Colonic mucosa (tissue), 4 donors: ENCODE measurements around the gene SSTR3. TPM values are rescaled to one million over a fixed set of nuclear protein-coding genes. Genes with fewer than 3 reads are reported as not detected.

Experiments
- DNase-seq: peaks from one replicate; pipeline ENCODE4 v3.0.0-alpha.2; 2020
- H3K27ac ChIP-seq: fragments of 200-600 bp; one replicate; pipeline ENCODE4 v1.8.0; 2021
- H3K27me3 ChIP-seq: fragments of 200-600 bp; one replicate; pipeline ENCODE4 v1.8.0; 2021
- H3K36me3 ChIP-seq: fragments of 200-600 bp; one replicate; pipeline ENCODE4 v1.8.0; 2021
- H3K4me1 ChIP-seq: fragments of 200-600 bp; one replicate; pipeline ENCODE4 v1.8.0; 2021; ENCODE audit warnings: mild to moderate bottlenecking
- H3K4me3 ChIP-seq: fragments of 200-600 bp; one replicate; pipeline ENCODE4 v1.8.0; 2021
- H3K9ac ChIP-seq, 2 donors: one replicate each; pipeline ENCODE4 v1.7.0; 2013; ENCODE audit warnings: control low read depth in 2 of 2, low read depth in 2 of 2, low read length in 2 of 2
- H3K9me3 ChIP-seq: fragments of 200-600 bp; one replicate; pipeline ENCODE4 v1.8.0; 2021
- CTCF ChIP-seq: fragments of 200-600 bp; IDR thresholded peaks from one replicate; pipeline ENCODE4 v1.8.0; 2022; ENCODE audit warnings: antibody characterized with exemption, mild to moderate bottlenecking
- intact Hi-C: fragments of 100-400 bp; cut with DNase I; formaldehyde crosslinking; loops from one replicate; pipeline ENCODE4 v1.14.1; 2022
- total RNA-seq, 2 donors: library from RNA; stranded (reverse); fragmentation: NEBNext Ultra II Directional in 1 of 2; extraction: Animal tissue kit (Norgen Biotek cat#: 25700) in 1 of 2; gene quantifications; one replicate each; pipeline ENCODE4 v1.2.1, GENCODE V29; 2021
- donor health status: healthy.
- donor health status: DM: no; HTN: no; CAD: no.
- donor health status: DM: no; HTN: no; CAD: no.

SSTR3 gene
- total RNA-seq, 2 donors from 2014 or later, result 0.12 TPM; not detected in 1

DNA sequence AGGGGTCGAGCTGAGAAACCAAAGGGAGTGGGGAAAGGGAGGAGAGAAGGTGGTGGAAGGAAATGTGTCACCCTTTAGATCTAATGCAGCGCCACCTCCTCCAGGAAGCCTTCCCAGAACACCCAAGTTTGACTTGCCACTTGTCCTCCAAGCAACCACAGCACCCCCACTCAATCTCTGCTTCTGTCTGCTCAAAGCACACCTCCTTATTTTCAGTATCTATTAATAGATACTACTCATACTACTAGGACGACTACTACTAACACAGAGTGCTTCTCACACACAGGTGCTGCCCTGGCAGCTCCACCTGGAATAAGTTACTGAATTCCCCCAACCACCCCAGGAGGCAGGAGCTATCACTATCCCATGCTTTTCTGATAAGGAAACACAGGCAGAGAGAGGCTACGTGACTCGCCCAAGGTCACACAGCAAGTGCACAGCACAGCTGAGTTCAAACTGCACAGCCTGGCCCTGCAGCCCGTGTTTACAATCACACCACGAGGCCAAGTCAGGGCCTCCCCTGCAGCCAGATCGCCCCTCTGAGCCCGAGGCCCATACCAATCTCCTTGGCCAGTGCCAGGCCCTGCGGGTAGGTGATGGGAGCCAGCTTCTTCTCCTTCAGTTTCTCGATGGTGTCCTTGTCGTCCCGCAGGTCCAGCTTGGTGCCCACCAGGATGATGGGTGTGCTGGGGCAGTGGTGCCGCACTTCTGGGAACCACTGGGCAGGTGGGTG is 18.6 kb upstream of the SSTR3 start:
- intact Hi-C loops, result no loop called here
- Histone ChIP-seq H3K9me3 (no peaks in the 10 kb centered on the region), H3K36me3 (no peaks in the 10 kb centered on the region), H3K27me3 (no peaks in the 10 kb centered on the region), H3K27ac (peak overlapping the region; percentile 40), H3K9ac (no peak overlapping the region), H3K4me3 (no peak overlapping the region), H3K4me1 (no peaks in the 10 kb centered on the region)
- DNase-seq, result no peak
- no peak for TF ChIP-seq CTCF

DNA sequence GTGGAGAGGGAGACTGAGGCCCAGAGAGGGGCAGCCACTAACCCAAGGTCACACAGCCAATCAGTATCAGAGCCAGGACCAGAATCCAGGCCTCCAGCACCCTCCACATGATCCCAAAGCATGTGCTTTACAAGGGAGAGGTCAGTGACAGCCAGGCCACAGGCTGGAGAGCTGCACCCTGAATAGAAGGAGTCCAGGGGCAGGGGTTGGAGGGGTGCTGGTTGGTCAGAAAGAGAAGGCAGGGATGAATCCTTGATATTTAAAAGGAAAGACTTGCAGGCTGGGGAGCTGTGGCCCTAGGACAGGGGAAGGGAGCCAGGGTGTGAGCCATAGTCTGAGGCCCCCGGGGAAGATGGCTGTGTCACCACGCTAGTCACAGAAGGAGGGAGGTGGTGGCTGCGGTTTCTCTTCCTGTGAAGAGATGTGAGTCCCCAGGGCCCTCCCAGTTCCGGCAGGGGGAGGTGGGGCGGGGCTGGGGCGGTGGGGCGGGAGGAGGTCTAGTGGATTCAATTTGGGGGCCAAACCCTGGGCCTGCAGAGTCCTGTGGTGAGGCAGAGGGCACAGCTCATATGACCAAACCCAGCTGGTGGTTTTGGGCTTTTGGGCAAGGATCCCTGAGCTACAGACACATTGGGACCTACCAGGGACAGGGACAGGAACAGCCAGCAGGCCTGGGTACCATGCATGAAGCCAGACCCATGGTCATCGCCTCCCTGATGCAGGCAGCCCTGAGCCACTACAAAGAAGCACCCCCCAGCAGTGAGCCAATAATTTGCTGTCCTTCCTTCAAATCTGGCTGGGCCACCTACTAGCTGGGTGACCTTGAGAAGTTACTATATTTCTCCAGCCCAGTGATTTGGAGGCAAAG is 17.8 kb upstream of the SSTR3 start:
- H3K9ac ChIP-seq, result peak overlapping the region in 1 of 2 donors; percentile 49
- no peaks in the 10 kb centered on the region for H3K36me3 ChIP-seq
- no peaks in the 10 kb centered on the region for H3K27me3 ChIP-seq
- no peak for TF ChIP-seq CTCF
- no peak overlapping the region for H3K4me3 ChIP-seq
- no peaks in the 10 kb centered on the region for H3K9me3 ChIP-seq
- H3K4me1 ChIP-seq, result no peaks in the 10 kb centered on the region
- H3K27ac ChIP-seq, result peak overlapping the region; percentile 69
- DNase-seq, result peak; percentile 58
- intact Hi-C loops, result no loop called here

- Histone ChIP-seq H3K9me3 (no peaks in the 10 kb centered on the region), H3K4me1 (no peaks in the 10 kb centered on the region), H3K27ac (peak overlapping the region; percentile 69), H3K36me3 (no peaks in the 10 kb centered on the region), H3K9ac (peak overlapping the region; percentile 20 to 49), H3K4me3 (no peak overlapping the region), H3K27me3 (no peaks in the 10 kb centered on the region)
- intact Hi-C loops, result no loop called here
- TF ChIP-seq CTCF, result no peak
- no peak for DNase-seq
These were observed 16.9 kb upstream of the SSTR3 start for GRCh38 chr22:37229012-37229804.

DNA sequence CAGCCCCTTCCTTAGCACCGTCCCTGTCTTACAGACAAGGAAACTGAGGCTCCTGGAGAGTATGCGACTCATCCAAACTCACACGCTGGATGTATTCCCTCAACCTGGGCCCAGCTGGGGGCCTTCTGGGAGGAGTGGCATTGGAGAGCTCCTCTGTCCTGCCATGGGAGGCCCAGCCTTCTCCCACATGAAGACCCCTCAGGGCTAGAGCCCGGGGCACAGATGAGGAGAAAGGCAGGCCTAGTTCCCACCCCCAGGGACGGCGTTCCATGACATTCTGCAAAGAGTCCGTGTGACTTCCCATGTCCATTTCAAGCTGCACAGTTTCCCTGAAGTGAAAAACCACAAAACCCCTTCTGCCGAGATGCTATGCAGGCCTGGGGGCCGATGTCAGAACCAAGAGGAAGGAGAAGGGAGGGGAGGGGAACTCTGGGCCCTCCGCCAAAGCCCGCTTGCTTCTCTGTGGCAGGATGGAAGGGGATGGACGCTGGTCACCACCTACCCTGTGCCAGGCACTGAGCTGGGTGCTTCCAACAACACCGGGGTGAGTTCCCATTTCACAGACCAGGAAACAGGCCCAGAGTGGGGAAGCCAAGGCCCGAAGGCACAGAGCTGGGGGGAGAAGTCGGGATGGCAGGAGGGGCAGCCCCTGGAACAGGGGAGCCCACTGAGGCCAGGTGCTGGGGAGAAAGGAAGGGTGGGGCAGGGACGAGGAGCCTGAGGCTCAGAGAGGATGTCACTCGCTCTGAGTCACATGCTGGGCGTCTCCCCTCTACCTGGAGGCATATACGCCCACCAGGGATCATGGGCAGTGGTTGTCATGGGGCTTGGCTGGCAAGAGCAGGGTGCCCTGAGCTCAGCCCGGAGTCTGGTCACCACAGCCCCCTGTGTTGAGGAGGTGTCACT is 16.1 kb upstream of the SSTR3 start:
- no peaks in the 10 kb centered on the region for H3K27me3 ChIP-seq
- H3K9ac ChIP-seq, result peak overlapping the region in 1 of 2 donors; percentile 20
- no peak for TF ChIP-seq CTCF
- intact Hi-C loops, result no loop called here
- H3K9me3 ChIP-seq, result no peaks in the 10 kb centered on the region
- H3K4me3 ChIP-seq, result no peak overlapping the region
- peak overlapping the region; percentile 69 for H3K27ac ChIP-seq
- no peaks in the 10 kb centered on the region for H3K36me3 ChIP-seq
- no peaks in the 10 kb centered on the region for H3K4me1 ChIP-seq
- DNase-seq, result no peak
